Brain microvascular endothelial cell (primary cell): ENCODE measurements around the gene KRT14.

Experiments used
- DNase-seq: peaks from one replicate; pipeline ENCODE4 v3.0.0-alpha.2; 2020
- H3K27ac ChIP-seq: fragments of 250-450 bp; sonication (Bioruptor Pico); 2 replicates; pipeline ENCODE4 v1.5.1; 2020; ENCODE audit warnings: mild to moderate bottlenecking, moderate library complexity
- H3K27me3 ChIP-seq: fragments of 250-450 bp; sonication (Bioruptor Pico); replicated peaks from 2 replicates; pipeline ENCODE4 v1.5.1; 2020; ENCODE audit warnings: mild to moderate bottlenecking
- H3K36me3 ChIP-seq: fragments of 250-450 bp; sonication (Bioruptor Pico); replicated peaks from 2 replicates; pipeline ENCODE4 v1.5.1; 2020; ENCODE audit warnings: mild to moderate bottlenecking
- H3K4me3 ChIP-seq: 2 replicates; pipeline ENCODE4 v1.5.1; 2011; ENCODE audit warnings: low read depth, mild to moderate bottlenecking, control low read depth, low read length, moderate library complexity
- CTCF ChIP-seq: IDR thresholded peaks from 2 replicates; pipeline ENCODE4 v1.5.1; 2011; ENCODE audit warnings: low read depth, mild to moderate bottlenecking, moderate library complexity, low read length, control low read depth, inconsistent platforms; ENCODE audit errors: missing control alignments
- in situ Hi-C: cut with HindIII; loops from 2 replicates; pipeline ENCODE4 v1.10.0; 2017; ENCODE audit warnings: low sequenced_read_pairs, low pct_ligation_motif_present

Gene KRT14

GRCh38 chr17:41586863-41587495 is at the start of gene KRT14:
TSS of gene KRT14 (minus strand) at chr17:41586895. CDS start at chr17:41586834, 61 bp downstream.
- no peak for TF ChIP-seq CTCF
- H3K27ac ChIP-seq, result no peak within 1 kb of the TSS
- no peak within 1 kb of the TSS for H3K4me3 ChIP-seq
- in situ Hi-C loops, result no loop called here
- no peaks in the 10 kb centered on the region for H3K36me3 ChIP-seq
- no peak for DNase-seq
- no peaks in the 10 kb centered on the region for H3K27me3 ChIP-seq

- Histone ChIP-seq H3K27me3 (no peaks in the 10 kb centered on the region), H3K27ac (no peak overlapping the region), H3K36me3 (no peaks in the 10 kb centered on the region), H3K4me3 (no peak overlapping the region)
- no peak for DNase-seq
- in situ Hi-C loops, result no loop called here
- TF ChIP-seq CTCF, result no peak
These were observed 48.7 kb upstream of the KRT14 start for GRCh38 chr17:41635121-41636097.

GRCh38 chr17:41634639-41635038 is 47.9 kb upstream of the KRT14 start:
- no peak overlapping the region for H3K4me3 ChIP-seq
- in situ Hi-C loops, result no loop called here
- no peaks in the 10 kb centered on the region for H3K27me3 ChIP-seq
- H3K36me3 ChIP-seq, result no peaks in the 10 kb centered on the region
- H3K27ac ChIP-seq, result no peak overlapping the region
- TF ChIP-seq CTCF, result no peak
- no peak for DNase-seq

- H3K4me3 ChIP-seq, result no peak overlapping the region
- H3K27me3 ChIP-seq, result no peaks in the 10 kb centered on the region
- no peak for TF ChIP-seq CTCF
- in situ Hi-C loops, result no loop called here
- DNase-seq, result no peak
- no peaks in the 10 kb centered on the region for H3K36me3 ChIP-seq
- no peak overlapping the region for H3K27ac ChIP-seq
These were observed 47.0 kb upstream of the KRT14 start for GRCh38 chr17:41633556-41634199.

GRCh38 chr17:41632482-41633105 is 45.9 kb upstream of the KRT14 start:
- no peak for TF ChIP-seq CTCF
- in situ Hi-C loops, result no loop called here
- Histone ChIP-seq H3K27ac (no peak overlapping the region), H3K27me3 (no peaks in the 10 kb centered on the region), H3K4me3 (no peak overlapping the region), H3K36me3 (no peaks in the 10 kb centered on the region)
- DNase-seq, result no peak
